Neural progenitor cell (in vitro differentiated cells): ENCODE results near the gene B4GALNT1. TPM values are rescaled to one million over a fixed set of nuclear protein-coding genes. Genes with fewer than 3 reads are reported as not detected.
"Not testable (repeated sequence)": the region's sequence is repeated elsewhere in the genome, so short reads cannot be mapped to it uniquely, and the experiment has no call there.

Experiments used
- DNase-seq: peaks from one replicate; pipeline ENCODE4 v3.0.0-alpha.2; 2016; ENCODE audit warnings: low spot score
- H2AFZ ChIP-seq: fragments of 200-600 bp; sonication (generic); replicated peaks from 2 replicates; pipeline ENCODE4 v1.6.1; 2016; ENCODE audit warnings: antibody characterized with exemption
- H3F3A ChIP-seq: fragments of 200-600 bp; sonication (generic); 2 replicates; pipeline ENCODE4 v1.6.1; 2016; ENCODE audit warnings: antibody characterized with exemption, low read depth
- H3K27ac ChIP-seq: fragments of 200-600 bp; sonication (generic); 2 replicates; pipeline ENCODE4 v1.5.1; 2016; ENCODE audit warnings: mild to moderate bottlenecking
- H3K27me3 ChIP-seq: fragments of 200-600 bp; sonication (generic); 2 replicates; pipeline ENCODE4 v1.6.1; 2016; ENCODE audit warnings: mild to moderate bottlenecking, moderate library complexity
- H3K36me3 ChIP-seq: fragments of 200-600 bp; sonication (generic); 2 replicates; pipeline ENCODE4 v1.5.1; 2016
- H3K4me1 ChIP-seq: fragments of 200-600 bp; sonication (generic); 2 replicates; pipeline ENCODE4 v1.6.1; 2016; ENCODE audit warnings: mixed run types
- H3K4me2 ChIP-seq: fragments of 200-600 bp; sonication (generic); 2 replicates; pipeline ENCODE4 v1.6.1; 2016
- H3K4me3 ChIP-seq: fragments of 200-600 bp; sonication (generic); 2 replicates; pipeline ENCODE4 v1.5.1; 2016
- H3K79me2 ChIP-seq: fragments of 200-600 bp; sonication (generic); 2 replicates; pipeline ENCODE4 v1.6.1; 2016; ENCODE audit warnings: low read depth
- H3K9ac ChIP-seq: fragments of 200-600 bp; sonication (generic); 2 replicates; pipeline ENCODE4 v1.6.1; 2016
- H3K9me3 ChIP-seq: fragments of 200-600 bp; sonication (generic); 2 replicates; pipeline ENCODE4 v1.5.1; 2016; ENCODE audit warnings: low read depth
- H4K20me1 ChIP-seq: fragments of 200-600 bp; sonication (generic); 2 replicates; pipeline ENCODE4 v1.6.1; 2016; ENCODE audit warnings: low read depth
- H3K27ac Mint-ChIP-seq: 3 replicates; pipeline ENCODE4 v1.8.0; 2021; ENCODE audit warnings: mixed read lengths
- H3K27me3 Mint-ChIP-seq: 2 replicates; pipeline ENCODE4 v1.8.0; 2022; ENCODE audit warnings: low read depth, mild to moderate bottlenecking, inconsistent platforms, moderate library complexity, mixed read lengths; ENCODE audit not compliant: insufficient read depth
- H3K36me3 Mint-ChIP-seq: 3 replicates; pipeline ENCODE4 v1.8.0; 2021; ENCODE audit warnings: mixed read lengths
- H3K4me1 Mint-ChIP-seq: 3 replicates; pipeline ENCODE4 v1.8.0; 2021; ENCODE audit warnings: mixed read lengths
- H3K4me3 Mint-ChIP-seq: 3 replicates; pipeline ENCODE4 v1.8.0; 2021; ENCODE audit warnings: mild to moderate bottlenecking, moderate library complexity, mixed read lengths
- H3K9me3 Mint-ChIP-seq: 3 replicates; pipeline ENCODE4 v1.8.0; 2020; ENCODE audit warnings: mixed read lengths
- CTCF ChIP-seq: fragments of 200-600 bp; sonication (generic); IDR thresholded peaks from 2 replicates; pipeline ENCODE4 v1.5.1; 2017; ENCODE audit warnings: antibody characterized with exemption, mild to moderate bottlenecking
- EZH2 ChIP-seq: fragments of 200-600 bp; sonication (generic); IDR thresholded peaks from 2 replicates; pipeline ENCODE4 v1.6.1; 2017; ENCODE audit warnings: antibody characterized with exemption, mild to moderate bottlenecking, moderate library complexity
- EZH2phosphoT487 ChIP-seq: fragments of 200-600 bp; sonication (generic); IDR thresholded peaks from 2 replicates; pipeline ENCODE4 v1.6.1; 2017; ENCODE audit warnings: antibody characterized with exemption
- total RNA-seq: library from RNA; depleted of rRNA; stranded (reverse); fragments of >200 nt; gene quantifications from 2 replicates; pipeline ENCODE4 v1.2.3, GENCODE V29; 2015; ENCODE audit warnings: low replicate concordance

Gene B4GALNT1
- total RNA-seq, 1 donor from 2014 or later: 0.28 TPM

DNA sequence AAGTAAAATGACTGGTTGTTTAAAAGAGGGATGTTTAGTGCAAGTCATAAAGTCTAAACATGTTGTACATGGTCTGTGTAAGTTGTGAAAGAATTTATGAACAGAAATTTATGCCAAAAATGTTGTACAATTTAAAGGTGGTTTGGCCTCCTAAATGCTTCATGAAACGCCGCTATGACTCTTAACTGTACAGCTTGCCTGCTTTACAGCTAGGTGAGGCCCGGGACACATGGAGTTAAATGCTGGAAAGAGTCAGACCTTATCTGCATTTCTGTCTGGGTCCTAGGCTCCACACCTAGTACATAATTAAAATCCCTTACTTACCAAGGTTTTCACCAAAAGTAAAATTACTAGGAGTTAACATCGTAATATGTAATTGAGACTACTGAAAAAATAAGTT, 28.4 kb upstream of the B4GALNT1 start:
- no peaks in the 10 kb centered on the region for H3F3A ChIP-seq
- TF ChIP-seq EZH2: no peak
- TF ChIP-seq CTCF: no peak
- no peak for TF ChIP-seq EZH2phosphoT487
- peaks cover 8% of the 10 kb centered on the region for H3K9me3 ChIP-seq
- no peaks in the 10 kb centered on the region for H3K4me1 ChIP-seq
- no peak overlapping the region for H3K27ac ChIP-seq
- no peak overlapping the region for H3K9ac ChIP-seq
- Mint-ChIP-seq H3K27ac (no peak overlapping the region), H3K4me1 (peaks cover 2% of the 10 kb centered on the region), H3K9me3 (peaks cover 42% of the 10 kb centered on the region), H3K36me3 (no peaks in the 10 kb centered on the region), H3K4me3 (no peak overlapping the region), H3K27me3 (peaks cover 10% of the 10 kb centered on the region)
- H4K20me1 ChIP-seq: no peaks in the 10 kb centered on the region
- no peak overlapping the region for H3K4me2 ChIP-seq
- no peaks in the 10 kb centered on the region for H3K36me3 ChIP-seq
- DNase-seq: no peak
- H2AFZ ChIP-seq: no peak overlapping the region
- no peaks in the 10 kb centered on the region for H3K27me3 ChIP-seq
- no peak overlapping the region for H3K4me3 ChIP-seq
- H3K79me2 ChIP-seq: no peaks in the 10 kb centered on the region

GRCh38 chr12:57658890-57659289, 25.9 kb upstream of the B4GALNT1 start:
- Histone ChIP-seq H4K20me1 (no peaks in the 10 kb centered on the region), H3F3A (no peaks in the 10 kb centered on the region), H3K27me3 (no peaks in the 10 kb centered on the region), H3K79me2 (no peaks in the 10 kb centered on the region), H3K36me3 (no peaks in the 10 kb centered on the region), H3K9ac (no peak overlapping the region), H3K9me3 (peaks cover 8% of the 10 kb centered on the region), H2AFZ (no peak overlapping the region), H3K27ac (no peak overlapping the region), H3K4me2 (no peak overlapping the region), H3K4me3 (no peak overlapping the region), H3K4me1 (no peaks in the 10 kb centered on the region)
- Mint-ChIP-seq H3K4me1 (no peaks in the 10 kb centered on the region), H3K4me3 (no peak overlapping the region), H3K9me3 (peaks cover 36% of the 10 kb centered on the region), H3K27me3 (peaks cover 12% of the 10 kb centered on the region), H3K27ac (no peak overlapping the region), H3K36me3 (no peaks in the 10 kb centered on the region)
- TF ChIP-seq CTCF (no peak), EZH2 (no peak), EZH2phosphoT487 (no peak)
- DNase-seq: no peak

DNA sequence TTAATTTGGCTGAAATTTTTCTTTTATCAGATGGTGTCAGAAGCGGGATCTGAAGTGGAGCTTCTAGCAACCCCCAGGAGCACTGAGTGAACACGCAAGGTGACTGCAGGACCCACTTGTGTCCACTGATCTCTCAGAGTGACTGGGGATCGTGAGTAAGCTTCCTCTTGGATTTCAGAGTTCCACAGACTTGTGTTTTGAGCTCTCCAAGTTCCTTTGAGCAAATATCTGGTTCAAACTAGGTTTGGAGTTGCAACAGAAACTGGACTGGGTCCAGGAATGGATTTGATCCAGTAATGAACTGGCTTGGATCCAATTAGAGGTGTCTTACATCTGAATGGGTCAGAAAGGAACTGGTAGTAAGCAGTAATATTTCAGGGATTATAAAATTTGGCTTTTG, 24.7 kb upstream of the B4GALNT1 start:
- H3K9ac ChIP-seq: no peak overlapping the region
- Mint-ChIP-seq H3K4me3 (no peak overlapping the region), H3K36me3 (no peaks in the 10 kb centered on the region), H3K4me1 (no peaks in the 10 kb centered on the region), H3K27ac (no peak overlapping the region), H3K9me3 (peaks cover 31% of the 10 kb centered on the region), H3K27me3 (peaks cover 12% of the 10 kb centered on the region)
- no peaks in the 10 kb centered on the region for H3K4me1 ChIP-seq
- no peaks in the 10 kb centered on the region for H3K27me3 ChIP-seq
- peaks cover 8% of the 10 kb centered on the region for H3K9me3 ChIP-seq
- no peak for DNase-seq
- no peak overlapping the region for H3K4me3 ChIP-seq
- no peaks in the 10 kb centered on the region for H3K79me2 ChIP-seq
- H2AFZ ChIP-seq: no peak overlapping the region
- no peaks in the 10 kb centered on the region for H3K36me3 ChIP-seq
- TF ChIP-seq CTCF: no peak
- TF ChIP-seq EZH2: no peak
- no peak for TF ChIP-seq EZH2phosphoT487
- H3K27ac ChIP-seq: no peak overlapping the region
- H4K20me1 ChIP-seq: no peaks in the 10 kb centered on the region
- H3K4me2 ChIP-seq: no peak overlapping the region
- no peaks in the 10 kb centered on the region for H3F3A ChIP-seq

GRCh38 chr12:57656408-57656807, 23.4 kb upstream of the B4GALNT1 start:
- H2AFZ ChIP-seq, H3K9me3 ChIP-seq, H3K36me3 ChIP-seq, H4K20me1 ChIP-seq, H3K27me3 ChIP-seq, H3K4me1 ChIP-seq, H3K9ac ChIP-seq, H3K4me2 ChIP-seq, H3K79me2 ChIP-seq, H3K4me3 ChIP-seq, H3K4me3 Mint-ChIP-seq, H3K27ac ChIP-seq, H3F3A ChIP-seq, H3K36me3 Mint-ChIP-seq, H3K27ac Mint-ChIP-seq, DNase-seq, H3K4me1 Mint-ChIP-seq: not testable (repeated sequence)
- H3K9me3 Mint-ChIP-seq: peaks cover 31% of the 10 kb centered on the region
- peaks cover 12% of the 10 kb centered on the region for H3K27me3 Mint-ChIP-seq
